HepG2 (cell line): ENCODE measurements around the gene GYPA. TPM values are rescaled to one million over a fixed set of nuclear protein-coding genes. Genes with fewer than 3 reads are reported as not detected.
"Not testable (repeated sequence)": the region's sequence is repeated elsewhere in the genome, so short reads cannot be mapped to it uniquely, and the experiment has no call there.

Experiments used
- ATAC-seq: fragments of 200-7000 bp; cut with Tn5 transposase; 3 replicates; pipeline ENCODE4 v1.9.1; 2020; ENCODE audit warnings: mild to moderate bottlenecking, moderate library complexity
- BruUV-seq: library from RNA; stranded (reverse); fragments of 400-500 nt; replicated peaks from 2 replicates; lab custom pipeline; 2021; lab: Mats Ljungman, UMichigan
- CTCF ChIA-PET: fragments of 300-600 bp; formaldehyde crosslinking; extraction: SDS; loops from one replicate; lab custom pipeline; 2021; ENCODE audit warnings: low total read pairs, inconsistent platforms, low intra/inter-chr PET ratio; lab: Yijun Ruan, JAX
- POLR2A ChIA-PET: fragments of 350-600 bp; sonication (Branson Sonifier 250); formaldehyde crosslinking; loops from one replicate; lab custom pipeline; 2020; ENCODE audit warnings: antibody characterized with exemption, inconsistent platforms; lab: Yijun Ruan, JAX
- DNase-seq: peaks from one replicate; pipeline ENCODE4 v3.0.0-alpha.2; 2015; ENCODE audit warnings: low spot score
- FAIRE-seq: peaks from 3 replicates; lab custom pipeline; 2011; peaks lifted over from hg19 to GRCh38; lab: Jason Lieb, UNC
- H2AFZ ChIP-seq: one replicate; pipeline ENCODE4 v1.6.1; 2011; ENCODE audit warnings: low read length, inconsistent platforms
- H3K27ac ChIP-seq: fragments of 300-600 bp; 3 replicates; pipeline ENCODE4 v1.8.0; 2011; ENCODE audit warnings: mixed run types, mild to moderate bottlenecking, mixed read lengths, low read length, inconsistent platforms; ENCODE audit not compliant: insufficient read depth; ENCODE audit errors: extremely low read length
- H3K27me3 ChIP-seq, 2 experiments: fragments of 200-600 bp in 1 of 2; 2 replicates in 1 of 2; 3 replicates in 1 of 2; pipeline versions ENCODE4 v1.6.0 to v1.8.0; 2011; ENCODE audit warnings: low read length in 2 of 2, mild to moderate bottlenecking in 2 of 2, moderate library complexity in 2 of 2, inconsistent platforms in 1 of 2; ENCODE audit not compliant: insufficient read depth in 2 of 2, control insufficient read depth in 1 of 2
- H3K36me3 ChIP-seq, 2 experiments: fragments of 200-600 bp in 1 of 2; replicated peaks in 1 of 2; 2 replicates in 1 of 2; 3 replicates in 1 of 2; pipeline versions ENCODE4 v1.5.1 to v1.8.0; 2011; ENCODE audit warnings: low read length in 2 of 2, inconsistent platforms in 1 of 2; ENCODE audit not compliant: insufficient read depth in 2 of 2, control insufficient read depth in 1 of 2
- H3K4me1 ChIP-seq: 2 replicates; pipeline ENCODE4 v1.5.1; 2012; ENCODE audit warnings: low read length, inconsistent platforms; ENCODE audit not compliant: insufficient read depth
- H3K4me2 ChIP-seq: 2 replicates; pipeline ENCODE4 v1.6.0; 2011; ENCODE audit warnings: low read depth, low read length, inconsistent platforms
- H3K4me3 ChIP-seq, 3 experiments: fragments of 200-600 bp in 1 of 3; sonication (generic), shearing (Covaris generic) in 1 of 3; replicated peaks in 1 of 3; 2 replicates each; pipeline ENCODE4 v1.5.1; 2011 to 2016; ENCODE audit warnings: low read length in 3 of 3, inconsistent platforms in 2 of 3, low read depth in 2 of 3, mild to moderate bottlenecking in 2 of 3, control low read depth in 1 of 3, mixed read lengths in 1 of 3; ENCODE audit not compliant: insufficient read depth in 1 of 3
- H3K79me2 ChIP-seq: one replicate; pipeline ENCODE4 v1.6.1; 2011; ENCODE audit warnings: low read length, inconsistent platforms; ENCODE audit not compliant: insufficient read depth
- H3K9ac ChIP-seq: 2 replicates; pipeline ENCODE4 v1.6.0; 2011; ENCODE audit warnings: mild to moderate bottlenecking, low read depth, low read length, inconsistent platforms; ENCODE audit not compliant: insufficient read depth
- H3K9me3 ChIP-seq: 2 replicates; pipeline ENCODE4 v1.5.1; 2012; ENCODE audit warnings: mild to moderate bottlenecking, low read length
- H4K20me1 ChIP-seq: 2 replicates; pipeline ENCODE4 v1.6.0; 2011; ENCODE audit warnings: inconsistent platforms, mild to moderate bottlenecking, low read length, moderate library complexity; ENCODE audit not compliant: insufficient read depth
- MZF1 ChIP-seq: sonication (generic); formaldehyde crosslinking; IDR thresholded peaks from 2 replicates; pipeline ENCODE4 v1.8.1; 2023; ENCODE audit warnings: mild to moderate bottlenecking, missing genetic modification reagents, borderline replicate concordance
- NFE2L2 ChIP-seq: fragments of 150-350 bp; IDR thresholded peaks from 2 replicates; pipeline ENCODE4 v1.6.1; 2014; ENCODE audit warnings: low read length
- NFYB ChIP-seq: sonication (generic); formaldehyde crosslinking; IDR thresholded peaks from 2 replicates; pipeline ENCODE4 v1.4.0; 2020; ENCODE audit warnings: missing genetic modification reagents
- PAF1 ChIP-seq: IDR thresholded peaks from 2 replicates; pipeline ENCODE4 v1.6.1; 2016; ENCODE audit warnings: missing genetic modification reagents, missing compliant biosample characterization
- PRPF4 ChIP-seq: fragments of 200-400 bp; formaldehyde crosslinking; IDR thresholded peaks from 2 replicates; pipeline ENCODE4 v1.6.1; 2016; ENCODE audit warnings: low read length, low read depth; ENCODE audit not compliant: poor library complexity, severe bottlenecking
- ZNF124 ChIP-seq: sonication (generic); formaldehyde crosslinking; IDR thresholded peaks from 2 replicates; pipeline ENCODE4 v1.4.0; 2020; ENCODE audit warnings: missing genetic modification reagents
- ZNF619 ChIP-seq: sonication (generic); formaldehyde crosslinking; IDR thresholded peaks from 2 replicates; pipeline ENCODE4 v1.4.0; 2020; ENCODE audit warnings: mild to moderate bottlenecking, missing genetic modification reagents
- ZSCAN12 ChIP-seq: sonication (generic); formaldehyde crosslinking; IDR thresholded peaks from 2 replicates; pipeline ENCODE4 v1.9.0; 2021; ENCODE audit warnings: mild to moderate bottlenecking, missing genetic modification reagents
- WGBS: methylation state at CpG from one replicate; pipeline ENCODE4 v1.1.6; 2017; ENCODE audit warnings: low lambda C conversion rate; 5-methylcytosine and 5-hydroxymethylcytosine counted together
- in situ Hi-C: cut with HindIII; loops from 2 replicates; pipeline ENCODE4 v1.10.0; 2017; ENCODE audit warnings: low pct_unique_long_range_greater_than_20kb; ENCODE audit not compliant: extremely low pct_ligation_motif_present
- intact Hi-C: fragments of 100-400 bp; cut with micrococcal nuclease; formaldehyde crosslinking; loops from one replicate; pipeline ENCODE4 v1.10.0; 2022; ENCODE audit not compliant: unreplicated experiment
- polyA plus RNA-seq, 8 experiments: library from polyadenylated mRNA; depleted of rRNA in 3 of 8; stranded (reverse) in 7 of 8; unstranded in 1 of 8; fragments of >200 nt; fragmentation: Illumina TruSeq in 4 of 8; extraction: Trizol in 4 of 8; gene quantifications; 2 replicates each; pipeline versions ENCODE4 v1.2.1 to v1.2.3, GENCODE V29; 2011 to 2016; ENCODE audit warnings: low read depth in 4 of 8, missing spikeins in 1 of 8, mixed read lengths in 1 of 8; ENCODE audit not compliant: insufficient read depth in 1 of 8
- total RNA-seq, 5 experiments: library from RNA; depleted of rRNA; stranded (reverse); fragments of >200 nt; fragmentation: Illumina TruSeq; extraction: Trizol; gene quantifications; 2 replicates each; pipeline ENCODE4 v1.2.3, GENCODE V29; 2016; ENCODE audit warnings: low read depth in 1 of 5

Gene GYPA
- total and polyA plus RNA-seq, 2 of the 13 experiments (the other 11 are each of a cell fraction or from before 2014, with no cell fraction given), result not detected

DNA sequence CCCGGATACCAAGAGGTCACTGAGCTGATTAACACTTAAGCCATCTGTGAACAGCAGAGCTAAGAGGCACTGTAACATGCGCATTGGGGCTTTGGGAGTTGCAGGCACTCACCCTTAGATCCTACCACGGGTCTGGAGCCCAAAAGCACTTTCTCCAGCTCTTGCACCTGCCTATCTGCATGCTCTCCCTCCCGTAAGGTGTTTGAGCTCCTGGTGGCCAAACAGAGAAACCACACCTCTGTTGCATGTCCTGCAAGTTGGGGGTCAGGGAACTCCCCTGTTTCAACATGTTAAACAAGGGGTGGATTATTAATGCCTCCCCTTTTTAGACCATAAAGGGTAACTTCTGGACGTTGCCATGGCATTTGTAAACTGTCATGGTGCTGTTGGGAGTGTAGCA, 49.8 kb downstream of the GYPA start:
- ATAC-seq, result 0 out of 3 replicates have a peak, but pooled peaks have one; percentile 28
- no peak overlapping the region for H3K27ac ChIP-seq
- H3K79me2 ChIP-seq, result no peaks in the 10 kb centered on the region
- H3K9me3 ChIP-seq, result no peaks in the 10 kb centered on the region
- BruUV-seq, result no TSS peak
- WGBS, result 11% methylated on average over 3 of the region's 5 CpGs
- in situ Hi-C loops (no loop called here), intact Hi-C loops (no loop called here)
- no peak for FAIRE-seq
- H3K36me3 ChIP-seq, result no peaks in the 10 kb centered on the region
- no peak overlapping the region for H3K9ac ChIP-seq
- no peaks in the 10 kb centered on the region for H3K4me1 ChIP-seq
- ChIA-PET CTCF (no interaction called here), POLR2A (no interaction called here)
- H3K27me3 ChIP-seq, result no peaks in the 10 kb centered on the region
- no peak overlapping the region for H3K4me3 ChIP-seq
- TF ChIP-seq ZSCAN12 (no peak), ZNF619 (no peak), MZF1 (CRISPR knock-in tag) (no peak), NFYB (CRISPR knock-in tag) (no peak), ZNF124 (CRISPR knock-in tag) (no peak), PRPF4 (no peak), PAF1 (CRISPR knock-in tag) (no peak), NFE2L2 (no peak)
- DNase-seq, result no peak
- no peaks in the 10 kb centered on the region for H4K20me1 ChIP-seq
- no peak overlapping the region for H2AFZ ChIP-seq
- H3K4me2 ChIP-seq, result no peak overlapping the region

DNA sequence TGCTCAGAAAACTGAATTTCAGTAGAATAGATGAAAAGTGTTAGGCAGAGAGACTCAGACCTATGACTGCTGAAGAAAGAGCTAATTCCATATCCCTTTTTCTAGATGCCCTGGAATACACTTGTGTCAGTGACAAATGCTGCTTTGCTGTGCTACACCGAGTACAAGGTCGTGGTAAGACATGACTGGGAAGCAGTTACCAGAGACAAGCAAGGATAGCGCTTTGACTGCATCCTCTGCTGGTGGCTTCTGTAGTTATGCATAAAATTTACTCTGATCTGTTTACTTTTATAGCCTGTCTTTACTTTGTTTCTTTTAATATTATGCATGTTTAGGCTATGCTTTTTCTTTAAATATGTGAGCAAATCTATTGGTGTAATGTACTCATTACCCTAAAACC, 58.5 kb downstream of the GYPA start:
- POLR2A ChIA-PET, in situ Hi-C loops, intact Hi-C loops: not testable (repeated sequence)

DNA sequence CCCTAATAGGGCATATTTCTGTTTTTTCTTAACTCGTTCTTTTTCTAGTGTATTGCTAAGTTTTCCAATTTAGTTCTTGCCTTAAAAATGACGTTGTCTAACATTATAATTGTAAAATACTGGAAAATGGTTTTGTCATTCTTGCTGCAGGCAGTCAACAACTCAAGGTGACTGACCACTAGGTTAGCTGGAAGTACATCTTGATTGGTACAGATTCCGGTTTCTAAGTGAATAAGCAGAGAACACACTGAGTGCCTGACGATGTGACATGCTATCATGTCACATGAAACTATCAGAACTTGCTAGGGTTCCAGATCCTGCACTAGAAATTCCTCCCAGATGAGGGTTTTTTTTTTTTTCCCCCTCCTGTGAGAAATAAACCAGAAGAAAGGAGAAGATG, 60.4 kb downstream of the GYPA start:
- H3K79me2 ChIP-seq, CTCF ChIA-PET, BruUV-seq, ATAC-seq, H3K4me1 ChIP-seq, H3K4me3 ChIP-seq, H4K20me1 ChIP-seq, POLR2A ChIA-PET, H3K9me3 ChIP-seq, H2AFZ ChIP-seq, H3K4me2 ChIP-seq, in situ Hi-C loops, DNase-seq, H3K27ac ChIP-seq, FAIRE-seq, H3K9ac ChIP-seq, H3K36me3 ChIP-seq, intact Hi-C loops, H3K27me3 ChIP-seq: not testable (repeated sequence)
- WGBS, result 0% methylated on average over 4 of the region's 4 CpGs

More for the DNA sequence above, 58.5 kb downstream of the GYPA start:
- H3K36me3 ChIP-seq, H3K27ac ChIP-seq, H3K4me2 ChIP-seq, H2AFZ ChIP-seq, H3K79me2 ChIP-seq, H3K9me3 ChIP-seq, CTCF ChIA-PET, H4K20me1 ChIP-seq, FAIRE-seq, H3K9ac ChIP-seq, DNase-seq, BruUV-seq, H3K4me3 ChIP-seq, H3K4me1 ChIP-seq, H3K27me3 ChIP-seq, ATAC-seq: not testable (repeated sequence)
- WGBS, result 2% methylated on average over 3 of the region's 3 CpGs

DNA sequence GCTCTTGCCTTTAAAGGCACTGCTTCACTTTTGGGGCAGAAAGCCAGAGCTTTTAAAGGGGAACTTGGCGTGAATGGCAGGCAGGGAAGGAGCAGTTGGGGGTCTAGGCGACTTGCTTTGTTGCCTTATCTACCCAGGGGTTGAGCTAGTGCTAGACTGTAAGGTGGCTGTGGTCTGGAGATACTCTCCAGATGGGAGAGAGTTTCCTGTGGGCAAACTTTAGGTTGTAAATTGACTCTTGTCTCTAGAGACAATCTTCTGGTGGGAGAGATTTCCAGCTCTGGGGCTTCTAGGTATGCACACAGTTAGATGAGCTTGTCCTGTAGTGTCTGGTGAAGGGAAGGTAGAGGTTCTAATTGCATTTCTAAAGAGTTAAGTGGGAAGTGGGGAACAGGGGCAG, 61.8 kb downstream of the GYPA start:
- H3K27ac ChIP-seq, ATAC-seq, intact Hi-C loops, H3K4me1 ChIP-seq, H3K36me3 ChIP-seq, POLR2A ChIA-PET, H3K4me2 ChIP-seq, CTCF ChIA-PET, BruUV-seq, H3K4me3 ChIP-seq, H3K79me2 ChIP-seq, FAIRE-seq, H3K9ac ChIP-seq, DNase-seq, H4K20me1 ChIP-seq, in situ Hi-C loops, H3K27me3 ChIP-seq, H2AFZ ChIP-seq, H3K9me3 ChIP-seq: not testable (repeated sequence)
- WGBS, result 5% methylated on average over 2 of the region's 2 CpGs
